Cardiac atrium fibroblast (primary cell): ENCODE data around the gene EDIL3. TPM values are rescaled to one million over a fixed set of nuclear protein-coding genes. Genes with fewer than 3 reads are reported as not detected.

Source experiments
- total RNA-seq: library from RNA; depleted of rRNA; stranded (reverse); fragments of >200 nt; gene quantifications from 2 replicates; pipeline ENCODE4 v1.2.3, GENCODE V29; 2015

The EDIL3 gene, protein sequence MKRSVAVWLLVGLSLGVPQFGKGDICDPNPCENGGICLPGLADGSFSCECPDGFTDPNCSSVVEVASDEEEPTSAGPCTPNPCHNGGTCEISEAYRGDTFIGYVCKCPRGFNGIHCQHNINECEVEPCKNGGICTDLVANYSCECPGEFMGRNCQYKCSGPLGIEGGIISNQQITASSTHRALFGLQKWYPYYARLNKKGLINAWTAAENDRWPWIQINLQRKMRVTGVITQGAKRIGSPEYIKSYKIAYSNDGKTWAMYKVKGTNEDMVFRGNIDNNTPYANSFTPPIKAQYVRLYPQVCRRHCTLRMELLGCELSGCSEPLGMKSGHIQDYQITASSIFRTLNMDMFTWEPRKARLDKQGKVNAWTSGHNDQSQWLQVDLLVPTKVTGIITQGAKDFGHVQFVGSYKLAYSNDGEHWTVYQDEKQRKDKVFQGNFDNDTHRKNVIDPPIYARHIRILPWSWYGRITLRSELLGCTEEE
- 19.8 and 34.8 TPM in 2 replicates for total RNA-seq

DNA sequence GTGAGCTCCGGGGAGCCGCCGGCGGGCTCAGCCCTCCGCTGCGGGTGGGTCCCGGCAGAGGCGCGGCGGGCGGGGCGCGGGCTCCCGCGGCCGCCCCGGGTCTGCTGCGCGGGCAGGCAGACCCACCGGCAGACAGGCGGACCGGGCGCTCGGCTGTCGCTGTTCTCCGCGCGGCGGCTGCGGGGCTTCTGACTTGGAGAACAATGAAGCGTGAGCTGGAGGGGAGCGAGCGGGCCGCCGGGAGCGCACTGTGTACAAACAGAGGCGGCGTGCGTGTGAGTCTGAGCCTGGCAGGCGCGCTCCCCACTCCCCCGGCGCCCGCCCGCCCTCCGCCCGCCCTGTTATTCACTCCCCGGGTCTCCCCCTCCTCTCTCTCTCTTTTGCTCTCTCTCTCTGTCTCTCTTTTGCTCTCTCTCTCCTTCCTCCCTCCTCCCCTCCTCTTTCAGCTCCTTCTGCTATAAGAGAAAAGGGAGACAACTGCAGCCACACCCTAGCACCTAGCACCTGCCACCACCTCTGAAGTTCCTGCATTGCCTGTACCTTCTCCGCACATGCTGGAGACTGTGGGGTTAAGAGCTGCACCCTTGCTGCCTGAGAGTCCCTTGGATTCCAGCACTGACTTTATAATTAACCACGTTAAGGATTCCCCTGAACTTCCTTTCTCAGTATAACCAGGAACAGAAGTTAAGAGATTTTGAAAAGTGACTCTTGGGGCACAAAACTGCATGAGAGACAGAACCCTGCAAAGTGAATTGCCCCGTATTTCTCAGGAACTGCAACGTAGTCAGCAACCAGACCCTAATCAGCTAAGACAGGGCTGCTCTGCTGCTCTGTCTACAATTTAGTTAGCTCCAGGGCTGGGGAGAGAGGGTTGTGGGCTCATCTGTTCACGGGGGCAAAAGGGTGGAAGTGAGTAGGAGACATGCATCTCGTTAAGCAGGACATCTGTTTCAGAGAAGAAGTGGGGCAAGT, at the start of gene EDIL3:
Gene EDIL3 (minus strand): TSS at position 277 of the 972 bp plus-strand sequence. CDS start 506 bp downstream, outside the sequence.

